ENCODE measurements around the gene RABGAP1L.

The RABGAP1L gene

GRCh38 chr1:174744886-174745285 lies 585.6 kb downstream of the RABGAP1L start:
- no peak overlapping the region for H3K27ac ChIP-seq (ENCODE audit: low read depth in 2 of 2, low read length in 2 of 2)
- H3K9me3 ChIP-seq (ENCODE audit: control insufficient read depth in 2 of 2, low read length in 2 of 2) = no peaks in the 10 kb centered on the region
- H3K27me3 ChIP-seq (ENCODE audit: control insufficient read depth in 2 of 2, insufficient read depth in 2 of 2, low read length in 2 of 2) = no peaks in the 10 kb centered on the region
- H3K4me3 ChIP-seq (ENCODE audit: low read length in 2 of 2) = no peak overlapping the region
- H3K9ac ChIP-seq (ENCODE audit: low read depth in 1 of 2, low read length in 2 of 2) = no peak overlapping the region
- H3K36me3 ChIP-seq (ENCODE audit: control insufficient read depth in 2 of 2, insufficient read depth in 2 of 2, low read length in 2 of 2) = no peaks in the 10 kb centered on the region
- H3K4me1 ChIP-seq (ENCODE audit: control insufficient read depth in 2 of 2, insufficient read depth in 2 of 2, low read length in 2 of 2) = no peaks in the 10 kb centered on the region

- Histone ChIP-seq H3K4me1 (ENCODE audit: control insufficient read depth in 2 of 2, insufficient read depth in 2 of 2, low read length in 2 of 2) (no peaks in the 10 kb centered on the region), H3K4me3 (ENCODE audit: low read length in 2 of 2) (no peak overlapping the region), H3K9ac (ENCODE audit: low read depth in 1 of 2, low read length in 2 of 2) (no peak overlapping the region), H3K27me3 (ENCODE audit: control insufficient read depth in 2 of 2, insufficient read depth in 2 of 2, low read length in 2 of 2) (no peaks in the 10 kb centered on the region), H3K36me3 (ENCODE audit: control insufficient read depth in 2 of 2, insufficient read depth in 2 of 2, low read length in 2 of 2) (no peaks in the 10 kb centered on the region), H3K27ac (ENCODE audit: low read depth in 2 of 2, low read length in 2 of 2) (no peak overlapping the region), H3K9me3 (ENCODE audit: control insufficient read depth in 2 of 2, low read length in 2 of 2) (no peaks in the 10 kb centered on the region)
Observed at GRCh38 chr1:174746024-174746808, 586.9 kb downstream of the RABGAP1L start.

GRCh38 chr1:174747613-174748012 lies 588.3 kb downstream of the RABGAP1L start:
- Histone ChIP-seq H3K4me3 (ENCODE audit: low read length in 2 of 2) (no peak overlapping the region), H3K27me3 (ENCODE audit: control insufficient read depth in 2 of 2, insufficient read depth in 2 of 2, low read length in 2 of 2) (no peaks in the 10 kb centered on the region), H3K9me3 (ENCODE audit: control insufficient read depth in 2 of 2, low read length in 2 of 2) (no peaks in the 10 kb centered on the region), H3K9ac (ENCODE audit: low read depth in 1 of 2, low read length in 2 of 2) (no peak overlapping the region), H3K4me1 (ENCODE audit: control insufficient read depth in 2 of 2, insufficient read depth in 2 of 2, low read length in 2 of 2) (no peaks in the 10 kb centered on the region), H3K36me3 (ENCODE audit: control insufficient read depth in 2 of 2, insufficient read depth in 2 of 2, low read length in 2 of 2) (no peaks in the 10 kb centered on the region), H3K27ac (ENCODE audit: low read depth in 2 of 2, low read length in 2 of 2) (no peak overlapping the region)

- Histone ChIP-seq H3K27ac (ENCODE audit: low read depth in 2 of 2, low read length in 2 of 2) (no peak overlapping the region), H3K4me3 (ENCODE audit: low read length in 2 of 2) (no peak overlapping the region)
Observed at GRCh38 chr1:174748586-174748985, 589.3 kb downstream of the RABGAP1L start.

GRCh38 chr1:174753131-174753530 lies 593.8 kb downstream of the RABGAP1L start:
- Histone ChIP-seq H3K4me1 (ENCODE audit: control insufficient read depth in 2 of 2, insufficient read depth in 2 of 2, low read length in 2 of 2) (no peaks in the 10 kb centered on the region), H3K27ac (ENCODE audit: low read depth in 2 of 2, low read length in 2 of 2) (no peak overlapping the region), H3K9ac (ENCODE audit: low read depth in 1 of 2, low read length in 2 of 2) (no peak overlapping the region), H3K36me3 (ENCODE audit: control insufficient read depth in 2 of 2, insufficient read depth in 2 of 2, low read length in 2 of 2) (no peaks in the 10 kb centered on the region), H3K9me3 (ENCODE audit: control insufficient read depth in 2 of 2, low read length in 2 of 2) (no peaks in the 10 kb centered on the region), H3K4me3 (ENCODE audit: low read length in 2 of 2) (no peak overlapping the region), H3K27me3 (ENCODE audit: control insufficient read depth in 2 of 2, insufficient read depth in 2 of 2, low read length in 2 of 2) (no peaks in the 10 kb centered on the region)

More at GRCh38 chr1:174748586-174748985, 589.3 kb downstream of the RABGAP1L start:
- Histone ChIP-seq H3K9me3 (ENCODE audit: control insufficient read depth in 2 of 2, low read length in 2 of 2) (no peaks in the 10 kb centered on the region), H3K9ac (ENCODE audit: low read depth in 1 of 2, low read length in 2 of 2) (no peak overlapping the region), H3K36me3 (ENCODE audit: control insufficient read depth in 2 of 2, insufficient read depth in 2 of 2, low read length in 2 of 2) (no peaks in the 10 kb centered on the region), H3K4me1 (ENCODE audit: control insufficient read depth in 2 of 2, insufficient read depth in 2 of 2, low read length in 2 of 2) (no peaks in the 10 kb centered on the region), H3K27me3 (ENCODE audit: control insufficient read depth in 2 of 2, insufficient read depth in 2 of 2, low read length in 2 of 2) (no peaks in the 10 kb centered on the region)

- no peaks in the 10 kb centered on the region for H3K4me1 ChIP-seq (ENCODE audit: control insufficient read depth in 2 of 2, insufficient read depth in 2 of 2, low read length in 2 of 2)
- no peaks in the 10 kb centered on the region for H3K27me3 ChIP-seq (ENCODE audit: control insufficient read depth in 2 of 2, insufficient read depth in 2 of 2, low read length in 2 of 2)
- H3K9me3 ChIP-seq (ENCODE audit: control insufficient read depth in 2 of 2, low read length in 2 of 2) = no peaks in the 10 kb centered on the region
- H3K9ac ChIP-seq (ENCODE audit: low read depth in 1 of 2, low read length in 2 of 2) = no peak overlapping the region
- no peaks in the 10 kb centered on the region for H3K36me3 ChIP-seq (ENCODE audit: control insufficient read depth in 2 of 2, insufficient read depth in 2 of 2, low read length in 2 of 2)
- H3K27ac ChIP-seq (ENCODE audit: low read depth in 2 of 2, low read length in 2 of 2) = no peak overlapping the region
- H3K4me3 ChIP-seq (ENCODE audit: low read length in 2 of 2) = no peak overlapping the region
Observed at GRCh38 chr1:174761335-174761734, 602.0 kb downstream of the RABGAP1L start.

- H3K27me3 ChIP-seq (ENCODE audit: control insufficient read depth in 2 of 2, insufficient read depth in 2 of 2, low read length in 2 of 2) = no peaks in the 10 kb centered on the region
- no peak overlapping the region for H3K4me3 ChIP-seq (ENCODE audit: low read length in 2 of 2)
- no peak overlapping the region for H3K27ac ChIP-seq (ENCODE audit: low read depth in 2 of 2, low read length in 2 of 2)
- H3K9me3 ChIP-seq (ENCODE audit: control insufficient read depth in 2 of 2, low read length in 2 of 2) = no peaks in the 10 kb centered on the region
- no peaks in the 10 kb centered on the region for H3K36me3 ChIP-seq (ENCODE audit: control insufficient read depth in 2 of 2, insufficient read depth in 2 of 2, low read length in 2 of 2)
- H3K9ac ChIP-seq (ENCODE audit: low read depth in 1 of 2, low read length in 2 of 2) = no peak overlapping the region
- no peaks in the 10 kb centered on the region for H3K4me1 ChIP-seq (ENCODE audit: control insufficient read depth in 2 of 2, insufficient read depth in 2 of 2, low read length in 2 of 2)
Observed at GRCh38 chr1:174761901-174762585, 602.7 kb downstream of the RABGAP1L start.

- Histone ChIP-seq H3K9me3 (ENCODE audit: control insufficient read depth in 2 of 2, low read length in 2 of 2) (no peaks in the 10 kb centered on the region), H3K9ac (ENCODE audit: low read depth in 1 of 2, low read length in 2 of 2) (no peak overlapping the region), H3K27me3 (ENCODE audit: control insufficient read depth in 2 of 2, insufficient read depth in 2 of 2, low read length in 2 of 2) (no peaks in the 10 kb centered on the region), H3K4me3 (ENCODE audit: low read length in 2 of 2) (no peak overlapping the region), H3K4me1 (ENCODE audit: control insufficient read depth in 2 of 2, insufficient read depth in 2 of 2, low read length in 2 of 2) (no peaks in the 10 kb centered on the region), H3K27ac (ENCODE audit: low read depth in 2 of 2, low read length in 2 of 2) (no peak overlapping the region), H3K36me3 (ENCODE audit: control insufficient read depth in 2 of 2, insufficient read depth in 2 of 2, low read length in 2 of 2) (no peaks in the 10 kb centered on the region)
Observed at GRCh38 chr1:174764191-174764590, 604.9 kb downstream of the RABGAP1L start.

- Histone ChIP-seq H3K4me3 (ENCODE audit: low read length in 2 of 2) (no peak overlapping the region), H3K27ac (ENCODE audit: low read depth in 2 of 2, low read length in 2 of 2) (no peak overlapping the region), H3K36me3 (ENCODE audit: control insufficient read depth in 2 of 2, insufficient read depth in 2 of 2, low read length in 2 of 2) (no peaks in the 10 kb centered on the region), H3K9me3 (ENCODE audit: control insufficient read depth in 2 of 2, low read length in 2 of 2) (no peaks in the 10 kb centered on the region), H3K27me3 (ENCODE audit: control insufficient read depth in 2 of 2, insufficient read depth in 2 of 2, low read length in 2 of 2) (no peaks in the 10 kb centered on the region), H3K4me1 (ENCODE audit: control insufficient read depth in 2 of 2, insufficient read depth in 2 of 2, low read length in 2 of 2) (no peaks in the 10 kb centered on the region), H3K9ac (ENCODE audit: low read depth in 1 of 2, low read length in 2 of 2) (no peak overlapping the region)
Observed at GRCh38 chr1:174766727-174767126, 607.4 kb downstream of the RABGAP1L start.

GRCh38 chr1:174768516-174768915 lies 609.2 kb downstream of the RABGAP1L start:
- H3K4me1 ChIP-seq (ENCODE audit: control insufficient read depth in 2 of 2, insufficient read depth in 2 of 2, low read length in 2 of 2) = no peaks in the 10 kb centered on the region
- H3K9ac ChIP-seq (ENCODE audit: low read depth in 1 of 2, low read length in 2 of 2) = no peak overlapping the region
- H3K27me3 ChIP-seq (ENCODE audit: control insufficient read depth in 2 of 2, insufficient read depth in 2 of 2, low read length in 2 of 2) = no peaks in the 10 kb centered on the region
- H3K9me3 ChIP-seq (ENCODE audit: control insufficient read depth in 2 of 2, low read length in 2 of 2) = no peaks in the 10 kb centered on the region
- H3K36me3 ChIP-seq (ENCODE audit: control insufficient read depth in 2 of 2, insufficient read depth in 2 of 2, low read length in 2 of 2) = no peaks in the 10 kb centered on the region
- no peak overlapping the region for H3K27ac ChIP-seq (ENCODE audit: low read depth in 2 of 2, low read length in 2 of 2)
- no peak overlapping the region for H3K4me3 ChIP-seq (ENCODE audit: low read length in 2 of 2)
